Measurements from ENCODE around the gene ZMYM2.

The ZMYM2 gene

DNA sequence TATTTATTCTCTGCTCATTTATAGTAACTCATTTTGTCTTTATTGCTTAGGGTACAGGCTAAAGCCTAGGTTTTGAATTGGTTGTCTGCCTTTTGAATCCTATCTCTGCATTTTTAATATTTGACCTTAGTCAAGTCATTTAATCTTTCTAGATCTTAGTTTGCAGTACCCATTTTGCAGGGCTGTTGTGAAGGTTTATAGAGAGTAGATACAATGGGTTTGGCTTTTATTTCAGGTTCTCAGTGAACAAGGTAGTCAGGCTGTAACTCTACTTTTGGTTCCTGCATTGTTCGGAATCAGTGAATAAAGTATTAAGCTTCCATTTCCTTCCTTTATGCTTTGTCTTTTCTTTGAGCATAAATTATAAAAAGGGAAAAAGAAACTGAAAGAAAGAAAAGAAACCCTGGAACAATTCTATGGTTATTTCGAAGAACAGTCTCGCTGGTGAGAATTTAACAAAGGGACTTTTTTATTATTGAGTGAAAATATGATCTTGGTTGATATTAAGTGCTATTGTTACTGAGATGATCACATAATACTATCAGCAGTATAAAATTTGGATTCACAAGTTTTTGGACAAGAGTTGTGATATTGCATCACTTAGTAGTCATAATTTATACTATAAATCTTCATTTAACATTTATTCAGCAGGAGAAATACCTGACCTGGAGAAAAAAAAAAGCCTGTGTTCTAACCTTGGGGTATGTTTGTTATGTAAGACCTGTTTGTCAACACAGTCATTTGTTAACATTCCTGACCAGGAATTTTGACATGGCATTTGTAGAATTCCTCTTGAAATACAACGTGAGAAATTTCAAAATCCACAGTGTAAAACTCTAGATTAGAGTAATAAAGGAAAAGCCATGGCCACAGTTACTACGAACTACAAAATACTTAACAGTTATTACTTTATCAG, 91.3 kb downstream of the ZMYM2 start:
- DNase-seq: no peak

DNA sequence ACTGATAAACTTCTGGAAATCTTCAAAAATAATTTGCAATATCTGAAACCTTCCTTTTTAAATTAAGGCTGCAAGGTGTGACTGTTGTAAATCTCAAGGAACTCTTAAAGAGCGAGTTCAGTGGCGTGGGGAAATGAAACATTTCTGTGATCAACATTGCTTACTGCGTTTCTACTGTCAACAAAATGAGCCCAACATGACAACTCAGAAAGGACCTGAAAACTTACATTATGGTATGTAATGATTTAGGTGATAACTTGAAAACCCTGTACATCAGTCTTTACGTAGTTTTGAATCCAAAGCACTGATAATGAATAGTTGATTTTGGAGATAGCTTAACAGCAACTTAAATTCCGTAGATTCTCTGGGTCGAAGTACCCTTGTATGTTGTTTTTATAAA, 92.8 kb downstream of the ZMYM2 start:
- no peak for DNase-seq

DNA sequence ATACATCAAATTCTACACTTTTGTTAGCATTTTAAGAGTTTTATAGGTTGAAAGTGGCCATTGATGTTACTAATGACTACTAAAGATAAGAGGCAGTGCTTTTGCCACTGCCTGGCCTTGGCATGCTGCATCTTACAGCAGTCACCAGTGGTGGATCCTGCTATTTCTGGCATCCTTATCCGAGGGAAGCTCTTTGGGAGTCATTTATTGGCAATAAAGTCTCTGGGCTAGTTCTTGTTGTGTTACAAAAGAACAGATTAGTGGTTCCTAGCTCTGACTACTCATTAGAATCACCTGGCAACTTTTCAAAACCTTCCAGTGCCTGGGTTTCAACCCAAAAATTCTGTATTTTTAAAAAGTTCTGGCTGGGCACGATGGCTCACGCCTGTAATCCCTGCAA, 94.5 kb downstream of the ZMYM2 start:
- no peak for DNase-seq

- DNase-seq: no peak
Observed at GRCh38 chr13:20053891-20054290, 95.4 kb downstream of the ZMYM2 start.

- no peak for DNase-seq
Observed at GRCh38 chr13:20054586-20054985, 96.1 kb downstream of the ZMYM2 start.

GRCh38 chr13:20057214-20057613, 98.7 kb downstream of the ZMYM2 start:
- DNase-seq: no peak

DNA sequence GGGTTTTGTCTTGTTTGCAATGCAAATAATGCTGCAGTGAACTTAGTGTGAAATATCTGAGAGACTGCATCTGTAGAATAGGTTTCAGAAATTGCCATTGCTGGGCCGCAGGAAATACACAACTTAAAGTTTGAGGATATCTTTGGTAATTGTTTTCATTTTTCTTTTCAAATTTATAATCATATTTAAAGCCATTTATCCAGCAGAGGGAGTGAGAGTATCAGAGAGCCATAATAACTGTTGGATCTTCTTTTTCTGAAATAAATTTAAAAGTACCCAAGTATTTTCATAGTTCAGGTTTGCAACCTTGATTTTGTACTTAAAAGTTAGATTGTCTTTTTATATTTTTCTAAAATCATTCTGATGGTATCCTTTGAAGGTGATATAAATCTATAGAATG, 99.4 kb downstream of the ZMYM2 start:
- no peak for DNase-seq

- no peak for DNase-seq
Observed at GRCh38 chr13:20058476-20058875, 99.9 kb downstream of the ZMYM2 start.

- no peak for DNase-seq
Observed at GRCh38 chr13:20064128-20064527, 105.6 kb downstream of the ZMYM2 start.

DNA sequence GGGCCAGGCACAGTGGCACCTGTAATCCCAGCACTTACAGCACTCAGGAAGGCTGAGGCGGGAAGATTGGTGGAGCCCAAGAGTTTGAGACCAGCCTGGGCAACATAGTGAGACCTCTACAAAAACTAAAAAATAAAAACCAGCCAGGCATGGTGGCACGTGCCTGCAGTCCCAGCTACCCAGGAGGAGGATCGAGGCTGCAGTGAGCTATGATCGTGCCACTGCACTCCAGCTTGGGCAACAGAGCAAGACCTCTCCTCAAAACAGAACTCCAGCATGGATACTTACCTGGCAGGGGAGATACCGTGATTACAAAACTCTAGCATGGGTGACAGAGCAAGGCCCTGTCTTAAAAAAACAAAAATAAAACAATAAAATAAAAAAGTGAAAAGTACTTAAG, 107.0 kb downstream of the ZMYM2 start:
- no peak for DNase-seq

DNA sequence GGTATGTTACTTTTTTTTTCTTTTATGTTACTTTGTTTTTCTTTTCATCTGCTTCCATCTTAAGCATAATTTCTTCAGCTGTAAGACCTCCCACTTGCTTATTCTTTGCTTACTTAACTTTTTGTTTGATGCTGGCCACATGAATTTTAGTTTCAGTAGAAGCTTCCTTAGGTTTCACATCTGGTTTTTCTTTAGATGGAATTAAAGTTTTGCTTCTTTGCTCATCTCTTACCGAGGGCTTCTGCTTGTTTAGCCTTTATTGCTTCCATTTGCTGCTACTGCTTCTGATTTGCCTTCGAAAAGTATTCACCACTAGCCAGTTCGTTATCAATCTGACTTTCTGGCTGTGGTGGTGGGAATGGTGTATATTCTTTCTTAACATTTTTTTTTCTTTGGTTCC, 111.4 kb downstream of the ZMYM2 start:
- DNase-seq: no peak

DNA sequence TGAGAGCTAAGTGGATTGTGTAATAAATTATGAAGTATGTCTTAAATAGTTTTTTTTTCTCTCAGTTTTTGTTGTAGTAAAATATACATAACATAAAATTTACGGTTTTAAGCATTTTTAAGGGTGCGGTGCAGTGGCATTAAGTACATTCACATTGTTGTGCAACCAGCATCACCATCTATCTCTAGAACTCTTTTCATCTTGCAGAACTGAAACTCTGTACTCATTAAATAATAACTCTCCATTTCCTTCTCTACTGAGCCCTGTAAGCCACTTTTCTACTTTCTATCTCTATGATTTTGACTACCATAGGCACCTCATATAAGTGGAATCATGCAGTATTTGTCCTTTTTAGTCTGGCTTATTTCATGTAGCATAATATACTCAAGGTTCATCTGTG, 115.2 kb downstream of the ZMYM2 start:
- DNase-seq: no peak

GRCh38 chr13:20074966-20075365, 116.4 kb downstream of the ZMYM2 start:
- DNase-seq: no peak

DNA sequence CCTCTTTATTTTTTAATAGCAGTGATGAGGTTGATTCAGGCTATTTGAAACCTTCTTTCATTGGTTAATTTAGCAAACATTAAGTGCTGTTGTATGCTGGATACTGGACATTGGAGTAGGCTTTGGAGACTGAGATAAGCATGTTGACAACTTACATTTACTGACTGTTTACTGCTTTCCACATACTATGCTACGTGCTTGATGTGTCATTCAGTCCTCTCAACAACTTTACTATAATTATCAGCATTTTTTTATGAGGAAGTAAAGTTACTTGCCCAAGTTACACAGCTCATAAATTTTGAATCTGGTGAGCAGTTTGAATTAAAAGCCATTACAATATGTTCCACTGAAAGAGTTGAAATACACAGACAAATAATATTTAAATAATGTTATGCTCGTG, 118.6 kb downstream of the ZMYM2 start:
- no peak for DNase-seq

DNA sequence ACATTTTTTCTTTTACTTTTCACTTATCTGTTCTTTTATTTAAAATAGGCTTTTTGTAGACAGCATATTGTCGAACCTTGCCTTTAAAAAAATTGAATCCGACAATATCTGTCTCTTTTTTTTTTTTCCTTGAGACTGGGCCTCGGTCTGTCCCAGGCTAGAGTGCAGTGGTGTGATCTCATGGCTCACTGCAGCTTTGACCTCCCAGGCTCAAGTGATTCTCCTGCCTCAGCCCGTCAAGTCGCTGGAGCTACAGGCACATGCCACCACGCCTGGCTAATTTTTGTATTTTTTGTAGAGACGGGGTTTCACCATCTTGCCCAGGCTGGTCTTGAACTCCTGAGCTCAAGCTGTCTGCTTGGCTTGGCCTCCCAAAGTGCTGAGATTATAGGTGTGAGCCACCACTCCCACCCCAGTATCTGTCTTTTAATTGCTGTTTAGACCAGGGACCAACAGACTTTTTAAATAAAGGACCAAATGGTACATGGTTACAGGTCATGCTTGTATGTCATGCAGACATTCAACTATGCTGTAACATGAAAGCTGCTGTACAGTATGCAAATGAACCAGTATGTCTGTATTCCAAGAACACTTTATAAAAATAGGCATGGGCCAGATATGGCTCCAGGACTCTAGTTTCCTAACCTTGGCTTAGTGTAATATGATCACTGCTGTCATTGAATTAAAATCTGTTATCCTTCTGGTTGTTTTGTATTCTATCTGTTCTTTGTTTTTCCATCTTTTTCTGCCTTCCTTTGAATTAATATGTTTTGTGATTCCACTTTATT, 122.0 kb downstream of the ZMYM2 start:
- DNase-seq: no peak

DNA sequence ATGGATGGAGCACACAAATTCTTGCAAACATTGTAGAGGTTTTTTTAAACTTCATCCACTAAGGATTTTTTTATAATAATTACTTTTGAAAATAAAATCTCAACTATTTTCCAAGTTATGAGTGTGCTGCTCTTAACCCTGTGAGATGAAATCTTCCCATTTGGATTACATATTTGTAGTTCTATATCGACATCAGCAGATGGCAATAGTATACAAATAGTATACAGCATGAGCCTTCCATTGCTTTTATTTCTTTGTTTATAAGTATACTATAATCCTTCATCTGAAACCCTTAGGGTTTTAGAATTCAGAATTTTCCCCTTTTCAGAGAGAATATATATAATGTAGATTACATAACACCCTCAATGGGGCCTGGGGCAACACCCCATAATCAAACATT, 131.8 kb downstream of the ZMYM2 start:
- no peak for DNase-seq

DNA sequence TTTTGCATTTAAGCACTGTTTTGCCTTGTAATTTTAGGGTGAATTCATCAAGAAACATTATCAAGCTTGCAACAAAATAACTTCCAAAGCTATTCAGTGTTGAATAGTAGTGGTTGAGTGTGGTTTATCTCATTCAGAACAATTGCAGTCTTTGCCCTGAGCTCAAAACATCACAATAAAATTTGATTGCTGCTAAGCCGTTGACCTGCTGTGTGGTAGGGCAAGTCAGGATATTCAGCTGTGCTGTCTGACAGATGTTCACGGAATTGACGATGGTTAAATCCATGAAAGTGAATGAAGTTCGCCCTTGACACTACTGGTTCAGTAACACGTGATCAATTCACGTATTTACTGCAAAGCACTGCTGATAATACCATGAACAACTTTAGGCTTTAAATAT, 135.4 kb downstream of the ZMYM2 start:
- no peak for DNase-seq

DNA sequence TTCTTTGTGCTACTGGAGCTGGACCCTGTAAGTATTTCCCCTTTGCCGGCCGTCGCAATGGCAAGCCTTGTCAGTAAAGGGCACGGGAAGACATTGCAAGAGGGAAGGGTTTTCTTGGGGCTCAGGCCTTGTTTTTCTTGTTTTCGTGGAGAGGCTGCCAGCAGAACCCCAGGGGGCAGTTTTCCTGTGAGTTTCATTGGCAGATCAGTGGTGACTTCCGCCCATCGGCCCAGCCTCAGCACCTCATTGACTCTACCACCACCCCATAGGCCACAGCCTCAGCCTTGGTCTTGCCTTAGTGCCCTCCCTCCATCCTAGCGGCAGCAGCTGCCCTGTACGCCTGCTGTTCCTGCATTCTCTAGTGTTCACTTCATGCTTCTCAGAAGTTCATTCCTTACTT, 140.8 kb downstream of the ZMYM2 start:
- DNase-seq: no peak

DNA sequence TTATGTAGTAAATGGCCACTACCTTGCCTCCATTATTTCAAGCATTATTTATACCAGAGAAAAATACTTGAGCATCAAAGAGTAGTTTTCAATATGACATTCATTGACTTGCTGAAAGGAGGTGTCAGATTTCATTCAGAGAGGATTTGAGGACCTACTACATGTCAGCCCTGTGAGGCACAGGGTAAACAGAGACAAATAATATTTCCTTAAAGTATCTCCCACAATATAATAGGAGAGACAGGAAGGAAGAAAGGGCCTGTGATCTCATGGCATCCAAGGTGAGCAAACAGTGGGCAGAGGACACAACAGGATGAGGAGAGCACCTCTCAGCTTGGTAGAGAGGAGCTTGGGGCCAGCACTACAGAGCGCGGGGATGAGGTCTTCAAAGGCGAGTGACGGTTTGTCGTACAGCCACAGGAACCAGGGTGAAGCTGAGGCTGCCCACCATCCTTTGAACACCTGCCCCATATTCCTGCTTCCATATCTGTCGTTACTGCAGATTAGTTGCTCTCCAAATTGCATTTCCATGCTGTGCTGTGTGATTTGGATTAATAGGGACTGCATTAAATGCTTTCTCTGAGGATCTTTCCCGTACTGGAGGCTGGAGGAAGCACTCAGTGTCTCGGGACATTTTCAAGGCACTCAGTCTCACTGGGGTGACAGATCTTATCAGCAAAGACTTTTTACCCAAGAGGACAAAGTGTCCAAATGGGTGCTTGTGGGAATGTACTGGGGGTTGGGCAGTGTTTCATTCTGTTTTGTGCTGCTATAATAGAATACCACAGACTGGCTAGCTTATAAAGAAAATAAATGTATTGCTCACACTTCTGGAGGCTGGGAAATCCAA, 143.2 kb downstream of the ZMYM2 start:
- DNase-seq: no peak

- no peak for DNase-seq
Observed at GRCh38 chr13:20102525-20103180, 144.1 kb downstream of the ZMYM2 start.

DNA sequence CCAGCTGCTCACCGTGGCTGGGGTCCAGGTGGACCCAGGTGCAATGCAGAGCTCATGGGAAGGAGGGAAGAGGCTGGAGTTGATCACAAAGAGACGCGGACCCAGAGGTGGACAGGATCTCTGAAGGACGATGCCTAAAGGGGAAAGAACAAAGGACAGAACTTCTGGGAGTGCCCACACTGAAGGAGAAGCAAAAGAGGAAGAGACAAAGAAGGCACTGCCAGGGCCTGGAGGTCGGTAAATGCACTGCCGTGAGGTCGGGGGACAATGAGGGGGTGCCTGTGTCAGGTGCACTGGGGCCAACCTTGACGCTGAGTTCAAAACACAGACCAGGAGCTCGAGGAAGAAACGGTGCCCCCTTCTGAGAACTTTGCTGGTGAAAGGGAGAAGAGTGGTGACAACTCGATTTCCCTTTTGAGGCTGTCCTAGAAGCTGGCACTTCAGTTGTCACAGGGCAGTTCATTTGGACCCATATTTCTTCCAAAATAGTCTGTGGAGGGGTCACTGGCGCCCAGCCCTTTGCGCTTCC, 146.7 kb downstream of the ZMYM2 start:
- DNase-seq: no peak

GRCh38 chr13:20106742-20107141, 148.2 kb downstream of the ZMYM2 start:
- no peak for DNase-seq

Measured in stimulated activated CD4-positive, alpha-beta T cell treated with anti-CD3 and anti-CD28 coated beads, Interleukin-4, amount 100 ng/mL, for 4 hours (primary cell).